HCT116 (cell line): Measurements from ENCODE around the gene ZBTB12. TPM values are rescaled to one million over a fixed set of nuclear protein-coding genes. Genes with fewer than 3 reads are reported as not detected.

Experiments
- ATAC-seq: fragments of 200-7000 bp; cut with Tn5 transposase; 2 replicates; pipeline ENCODE4 v1.9.1; 2020; ENCODE audit warnings: mild to moderate bottlenecking, moderate library complexity
- BruUV-seq: library from RNA; stranded (reverse); fragments of 400-500 nt; replicated peaks from 2 replicates; lab custom pipeline; 2021; lab: Mats Ljungman, UMichigan
- CTCF ChIA-PET: fragments of 300-600 bp; sonication (Branson Sonifier 250); formaldehyde crosslinking; loops from one replicate; lab custom pipeline; 2021; ENCODE audit warnings: antibody characterized with exemption; lab: Charles Lee
- POLR2A ChIA-PET: fragments of 300-600, 350-600 bp; sonication (Branson Sonifier 250); formaldehyde crosslinking; loops from one replicate; lab custom pipeline; 2021; ENCODE audit warnings: antibody characterized with exemption; lab: Charles Lee
- RAD21 ChIA-PET, 2 experiments: fragments of 300-600 bp; sonication (Branson Sonifier 250); formaldehyde crosslinking; loops; one replicate each; lab custom pipeline; 2023; ENCODE audit warnings: low total read pairs in 2 of 2; ENCODE audit not compliant: uncharacterized antibody in 2 of 2, unreplicated experiment in 2 of 2, low non-redundant PET in 1 of 2; lab: Charles Lee
- DNase-seq: peaks from one replicate; pipeline ENCODE4 v3.0.0-alpha.2; 2010; ENCODE audit warnings: low read depth, low spot score
- H2AFZ ChIP-seq: fragments of 200-600 bp; shearing (Covaris generic), sonication (generic); 2 replicates; pipeline ENCODE4 v1.6.1; 2017; ENCODE audit warnings: low read depth, mixed run types, mixed read lengths, antibody characterized with exemption, low read length; ENCODE audit not compliant: poor library complexity, severe bottlenecking
- H3K27ac ChIP-seq: 2 replicates; pipeline ENCODE4 v1.5.1; 2012; ENCODE audit warnings: low read depth, low read length
- H3K27me3 ChIP-seq: fragments of 200-600 bp; sonication (generic); 2 replicates; pipeline ENCODE4 v1.6.1; 2016; ENCODE audit warnings: mixed run types, low read length, mixed read lengths; ENCODE audit not compliant: insufficient read depth
- H3K36me3 ChIP-seq, 2 experiments: fragments of 200-500 bp in 1 of 2; fragments of 200-600 bp in 1 of 2; sonication (Bioruptor generic) in 1 of 2; sonication (generic) in 1 of 2; 2 replicates each; pipeline versions ENCODE4 v1.5.1 to v1.6.1; 2014 to 2016; ENCODE audit warnings: low read length in 2 of 2, inconsistent platforms in 1 of 2, mixed read lengths in 1 of 2, mixed run types in 1 of 2; ENCODE audit not compliant: insufficient read depth in 2 of 2, control insufficient read depth in 1 of 2
- H3K4me1 ChIP-seq, 2 experiments: fragments of 200-600 bp in 1 of 2; sonication (generic) in 1 of 2; 2 replicates each; pipeline versions ENCODE4 v1.5.1 to v1.6.1; 2012 to 2017; ENCODE audit warnings: low read length in 2 of 2, inconsistent platforms in 1 of 2, mild to moderate bottlenecking in 1 of 2, mixed read lengths in 1 of 2, mixed run types in 1 of 2, moderate library complexity in 1 of 2; ENCODE audit not compliant: insufficient read depth in 2 of 2, control insufficient read depth in 1 of 2
- H3K4me2 ChIP-seq: fragments of 200-600 bp; sonication (generic); 2 replicates; pipeline ENCODE4 v1.6.1; 2017; ENCODE audit warnings: mixed run types, low read length, mixed read lengths
- H3K4me3 ChIP-seq, 2 experiments: fragments of 200-600 bp in 1 of 2; sonication (generic) in 1 of 2; replicated peaks in 1 of 2; 2 replicates each; pipeline ENCODE4 v1.5.1; 2011 to 2016; ENCODE audit warnings: low read length in 2 of 2, control low read depth in 1 of 2, low read depth in 1 of 2, mild to moderate bottlenecking in 1 of 2, mixed read lengths in 1 of 2, mixed run types in 1 of 2
- H3K79me2 ChIP-seq: fragments of 200-600 bp; sonication (generic); 2 replicates; pipeline ENCODE4 v1.6.1; 2017; ENCODE audit warnings: mild to moderate bottlenecking, mixed run types, low read length, moderate library complexity, mixed read lengths; ENCODE audit not compliant: insufficient read depth
- H3K9ac ChIP-seq: fragments of 200-600 bp; sonication (generic); 2 replicates; pipeline ENCODE4 v1.6.1; 2016; ENCODE audit warnings: low read length, mixed read lengths
- H3K9me2 ChIP-seq: fragments of 200-600 bp; sonication (generic), shearing (Covaris generic); 2 replicates; pipeline ENCODE4 v1.6.1; 2017; ENCODE audit warnings: mixed run types, mild to moderate bottlenecking, moderate library complexity; ENCODE audit not compliant: insufficient read depth
- H3K9me3 ChIP-seq, 2 experiments: fragments of 200-500 bp in 1 of 2; fragments of 200-600 bp in 1 of 2; sonication (Bioruptor generic) in 1 of 2; sonication (generic) in 1 of 2; 2 replicates each; pipeline ENCODE4 v1.6.1; 2014 to 2017; ENCODE audit warnings: low read length in 2 of 2, mixed read lengths in 2 of 2, inconsistent platforms in 1 of 2, low read depth in 1 of 2, mild to moderate bottlenecking in 1 of 2, mixed run types in 1 of 2, moderate library complexity in 1 of 2; ENCODE audit not compliant: control insufficient read depth in 1 of 2, insufficient read depth in 1 of 2
- H4K20me1 ChIP-seq: fragments of 200-600 bp; sonication (generic), shearing (Covaris generic); 2 replicates; pipeline ENCODE4 v1.6.1; 2017; ENCODE audit warnings: mixed run types, mild to moderate bottlenecking, moderate library complexity; ENCODE audit not compliant: insufficient read depth
- CBX3 ChIP-seq: IDR thresholded peaks from 2 replicates; pipeline ENCODE4 v1.6.1; 2012; ENCODE audit warnings: low read depth
- CEBPB ChIP-seq: IDR thresholded peaks from 2 replicates; pipeline ENCODE4 v1.6.1; 2012; ENCODE audit warnings: low read depth
- EGR1 ChIP-seq: IDR thresholded peaks from 2 replicates; pipeline ENCODE4 v1.6.1; 2012; ENCODE audit warnings: low read depth
- ELF1 ChIP-seq: IDR thresholded peaks from 2 replicates; pipeline ENCODE4 v1.6.1; 2012; ENCODE audit warnings: low read depth, borderline replicate concordance
- JUND ChIP-seq: IDR thresholded peaks from 2 replicates; pipeline ENCODE4 v1.6.1; 2012
- POLR2A ChIP-seq: IDR thresholded peaks from 2 replicates; pipeline ENCODE4 v1.7.0; 2011; ENCODE audit warnings: borderline replicate concordance; ENCODE audit not compliant: insufficient read depth, insufficient read length; ENCODE audit errors: extremely low read depth
- RAD21 ChIP-seq: IDR thresholded peaks from 2 replicates; pipeline ENCODE4 v1.6.1; 2012; ENCODE audit warnings: low read depth, mild to moderate bottlenecking
- SIN3A ChIP-seq: IDR thresholded peaks from 2 replicates; pipeline ENCODE4 v1.6.1; 2012; ENCODE audit warnings: low read depth
- SP1 ChIP-seq: IDR thresholded peaks from 2 replicates; pipeline ENCODE4 v1.6.1; 2012; ENCODE audit warnings: low read depth
- SRF ChIP-seq: IDR thresholded peaks from 2 replicates; pipeline ENCODE4 v1.6.1; 2012; ENCODE audit warnings: low read depth
- TCF7L2 ChIP-seq: IDR thresholded peaks from 2 replicates; pipeline ENCODE4 v1.7.0; 2011; ENCODE audit warnings: borderline replicate concordance, inconsistent platforms; ENCODE audit not compliant: insufficient read depth, insufficient read length; ENCODE audit errors: extremely low read depth
- YY1 ChIP-seq: IDR thresholded peaks from 2 replicates; pipeline ENCODE4 v1.6.1; 2011; ENCODE audit warnings: low read length, low read depth, moderate library complexity, mild to moderate bottlenecking; ENCODE audit not compliant: insufficient replicate concordance; ENCODE audit errors: extremely low read depth
- ZBTB33 ChIP-seq: IDR thresholded peaks from 2 replicates; pipeline ENCODE4 v1.6.1; 2011; ENCODE audit warnings: mild to moderate bottlenecking, low read length, moderate library complexity; ENCODE audit not compliant: insufficient replicate concordance; ENCODE audit errors: extremely low read depth
- ZFX ChIP-seq: fragments of 450-650 bp; IDR thresholded peaks from 2 replicates; pipeline ENCODE4 v1.6.1; 2017
- intact Hi-C: fragments of 100-400 bp; cut with micrococcal nuclease; formaldehyde crosslinking; loops from 2 replicates; pipeline ENCODE4 v1.10.0; 2022
- total RNA-seq: library from RNA; stranded (reverse); gene quantifications from one replicate; pipeline ENCODE4 v1.2.1, GENCODE V29; 2021; ENCODE audit not compliant: unreplicated experiment
- TF ChIP-seq, protein P1 (sequence below), 3 experiments: fragments of 200-600 bp in 1 of 3; sonication (generic) in 1 of 3; IDR thresholded peaks in 2 of 3; conservative IDR thresholded peaks in 1 of 3; 2 replicates each; pipeline ENCODE4 v1.5.1; 2012 to 2017; ENCODE audit warnings: low read depth in 2 of 3, low read length in 2 of 3, antibody characterized with exemption in 1 of 3, borderline replicate concordance in 1 of 3, control low read depth in 1 of 3, mild to moderate bottlenecking in 1 of 3, mixed read lengths in 1 of 3, mixed run types in 1 of 3, moderate library complexity in 1 of 3; ENCODE audit not compliant: insufficient read depth in 1 of 3
- TF ChIP-seq, protein P2 (sequence below): IDR thresholded peaks from 2 replicates; pipeline ENCODE4 v1.6.1; 2012

ZBTB12 gene
- total RNA-seq, 1 experiment from 2014 or later = 10.3 TPM

GRCh38 chr6:31884528-31885035, 17.3 kb downstream of the ZBTB12 start:
- Histone ChIP-seq H3K79me2 (no peaks in the 10 kb centered on the region), H2AFZ (no peak overlapping the region), H3K4me2 (no peak overlapping the region), H3K27ac (no peak overlapping the region), H3K9me2 (no peaks in the 10 kb centered on the region), H3K27me3 (no peaks in the 10 kb centered on the region), H3K9ac (no peak overlapping the region), H3K4me3 (no peak overlapping the region), H3K4me1 (no peaks in the 10 kb centered on the region), H3K36me3 (peaks cover 54 to 76% of the 10 kb centered on the region in 2 experiments), H3K9me3 (no peaks in the 10 kb centered on the region), H4K20me1 (no peaks in the 10 kb centered on the region)
- no peak for DNase-seq
- BruUV-seq = no TSS peak
- TF ChIP-seq ZFX (no peak), RAD21 (no peak), CBX3 (no peak), POLR2A (no peak), CEBPB (no peak)
- TF ChIP-seq, protein P1, sequence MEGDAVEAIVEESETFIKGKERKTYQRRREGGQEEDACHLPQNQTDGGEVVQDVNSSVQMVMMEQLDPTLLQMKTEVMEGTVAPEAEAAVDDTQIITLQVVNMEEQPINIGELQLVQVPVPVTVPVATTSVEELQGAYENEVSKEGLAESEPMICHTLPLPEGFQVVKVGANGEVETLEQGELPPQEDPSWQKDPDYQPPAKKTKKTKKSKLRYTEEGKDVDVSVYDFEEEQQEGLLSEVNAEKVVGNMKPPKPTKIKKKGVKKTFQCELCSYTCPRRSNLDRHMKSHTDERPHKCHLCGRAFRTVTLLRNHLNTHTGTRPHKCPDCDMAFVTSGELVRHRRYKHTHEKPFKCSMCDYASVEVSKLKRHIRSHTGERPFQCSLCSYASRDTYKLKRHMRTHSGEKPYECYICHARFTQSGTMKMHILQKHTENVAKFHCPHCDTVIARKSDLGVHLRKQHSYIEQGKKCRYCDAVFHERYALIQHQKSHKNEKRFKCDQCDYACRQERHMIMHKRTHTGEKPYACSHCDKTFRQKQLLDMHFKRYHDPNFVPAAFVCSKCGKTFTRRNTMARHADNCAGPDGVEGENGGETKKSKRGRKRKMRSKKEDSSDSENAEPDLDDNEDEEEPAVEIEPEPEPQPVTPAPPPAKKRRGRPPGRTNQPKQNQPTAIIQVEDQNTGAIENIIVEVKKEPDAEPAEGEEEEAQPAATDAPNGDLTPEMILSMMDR (IDR thresholded peaks at IDR 0.05 in 2 of 3, conservative IDR thresholded peaks at IDR 0.05 in 1 of 3; ENCODE audit: borderline replicate concordance in 1 of 3, insufficient read depth in 1 of 3, low read depth in 2 of 3, low read length in 2 of 3) = no peak
- CTCF ChIA-PET = no interaction called here
- RAD21 ChIA-PET = no interaction called here
- intact Hi-C loops = no loop called here
- POLR2A ChIA-PET = no interaction called here
- ATAC-seq = no peak

GRCh38 chr6:31883676-31884075, 18.2 kb downstream of the ZBTB12 start:
- H3K36me3 ChIP-seq = peaks cover 51 to 68% of the 10 kb centered on the region in 2 experiments
- POLR2A ChIA-PET = no interaction called here
- ATAC-seq = no peak
- TF ChIP-seq TCF7L2 (no peak), EGR1 (no peak), JUND (no peak), SRF (no peak), ZFX (no peak), ELF1 (no peak), YY1 (no peak), CBX3 (no peak), RAD21 (no peak), SP1 (no peak), ZBTB33 (no peak), SIN3A (no peak)
- TF ChIP-seq, protein P2, sequence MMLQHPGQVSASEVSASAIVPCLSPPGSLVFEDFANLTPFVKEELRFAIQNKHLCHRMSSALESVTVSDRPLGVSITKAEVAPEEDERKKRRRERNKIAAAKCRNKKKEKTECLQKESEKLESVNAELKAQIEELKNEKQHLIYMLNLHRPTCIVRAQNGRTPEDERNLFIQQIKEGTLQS = no peak

More at GRCh38 chr6:31883676-31884075, 18.2 kb downstream of the ZBTB12 start:
- no peaks in the 10 kb centered on the region for H3K4me1 ChIP-seq
- intact Hi-C loops = no loop called here
- H3K9me3 ChIP-seq = no peaks in the 10 kb centered on the region
- ChIA-PET RAD21 (no interaction called here), CTCF (no interaction called here)
- H3K9ac ChIP-seq = no peak overlapping the region
- H3K27me3 ChIP-seq = no peaks in the 10 kb centered on the region
- BruUV-seq = no TSS peak
- no peaks in the 10 kb centered on the region for H3K79me2 ChIP-seq
- H2AFZ ChIP-seq = no peak overlapping the region
- no peaks in the 10 kb centered on the region for H3K9me2 ChIP-seq
- H3K27ac ChIP-seq = no peak overlapping the region
- no peak overlapping the region for H3K4me3 ChIP-seq
- H3K4me2 ChIP-seq = no peak overlapping the region
- H4K20me1 ChIP-seq = no peaks in the 10 kb centered on the region
- no peak for DNase-seq
